Pons (tissue), 1 donor: ENCODE measurements around the gene ZC2HC1B.

Experiments
- DNase-seq: peaks from one replicate; pipeline ENCODE4 v3.0.0-alpha.2; 2016; ENCODE audit warnings: low spot score

Gene ZC2HC1B

GRCh38 chr6:143961886-143962878 is 97.9 kb downstream of the ZC2HC1B start:
- no peak for DNase-seq

GRCh38 chr6:143963158-143963919 is 99.1 kb downstream of the ZC2HC1B start:
- DNase-seq, result no peak

DNA sequence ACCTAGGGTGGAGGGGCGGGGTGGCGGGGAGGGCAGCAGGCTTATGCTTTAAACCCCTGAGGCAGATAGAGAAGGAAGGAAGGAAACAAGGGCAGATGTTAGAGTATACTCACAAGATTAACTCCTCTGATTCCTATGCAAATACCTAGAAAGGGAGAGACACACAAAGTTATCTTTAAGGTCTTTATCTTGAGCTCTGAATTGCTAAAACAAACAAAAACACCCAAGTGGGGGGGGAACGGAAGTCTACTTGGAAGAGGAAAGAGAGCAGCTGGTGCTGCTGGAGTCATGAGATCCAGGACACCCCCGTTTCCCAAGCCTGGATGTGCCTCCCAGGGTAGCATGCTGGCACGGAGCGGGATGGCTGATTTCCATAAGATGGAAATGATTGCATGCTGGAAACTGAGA is 100.4 kb downstream of the ZC2HC1B start:
- DNase-seq, result no peak

GRCh38 chr6:143965503-143966171 is 101.4 kb downstream of the ZC2HC1B start:
- DNase-seq, result no peak

DNA sequence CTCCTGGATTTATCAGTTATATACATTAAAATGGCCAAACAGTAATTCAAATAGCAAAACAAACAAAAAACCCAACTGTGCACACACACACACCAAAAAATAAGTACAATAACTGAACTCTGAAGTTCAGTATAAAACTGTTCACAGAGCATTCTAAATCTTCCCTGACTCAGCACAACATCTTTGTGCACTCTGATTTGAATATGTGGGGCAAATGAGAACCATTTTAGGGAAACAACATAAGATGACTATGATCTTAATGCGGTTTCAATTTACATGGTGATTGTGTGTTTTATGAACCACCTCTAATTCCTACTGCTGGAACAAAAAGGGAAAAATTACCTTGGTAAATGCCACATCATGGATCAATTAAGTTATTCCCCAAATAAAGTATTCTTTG is 102.0 kb downstream of the ZC2HC1B start:
- DNase-seq, result no peak

- no peak for DNase-seq
Measured at GRCh38 chr6:143967706-143968376, 103.6 kb downstream of the ZC2HC1B start.

GRCh38 chr6:143969077-143969476 is 104.8 kb downstream of the ZC2HC1B start:
- no peak for DNase-seq

DNA sequence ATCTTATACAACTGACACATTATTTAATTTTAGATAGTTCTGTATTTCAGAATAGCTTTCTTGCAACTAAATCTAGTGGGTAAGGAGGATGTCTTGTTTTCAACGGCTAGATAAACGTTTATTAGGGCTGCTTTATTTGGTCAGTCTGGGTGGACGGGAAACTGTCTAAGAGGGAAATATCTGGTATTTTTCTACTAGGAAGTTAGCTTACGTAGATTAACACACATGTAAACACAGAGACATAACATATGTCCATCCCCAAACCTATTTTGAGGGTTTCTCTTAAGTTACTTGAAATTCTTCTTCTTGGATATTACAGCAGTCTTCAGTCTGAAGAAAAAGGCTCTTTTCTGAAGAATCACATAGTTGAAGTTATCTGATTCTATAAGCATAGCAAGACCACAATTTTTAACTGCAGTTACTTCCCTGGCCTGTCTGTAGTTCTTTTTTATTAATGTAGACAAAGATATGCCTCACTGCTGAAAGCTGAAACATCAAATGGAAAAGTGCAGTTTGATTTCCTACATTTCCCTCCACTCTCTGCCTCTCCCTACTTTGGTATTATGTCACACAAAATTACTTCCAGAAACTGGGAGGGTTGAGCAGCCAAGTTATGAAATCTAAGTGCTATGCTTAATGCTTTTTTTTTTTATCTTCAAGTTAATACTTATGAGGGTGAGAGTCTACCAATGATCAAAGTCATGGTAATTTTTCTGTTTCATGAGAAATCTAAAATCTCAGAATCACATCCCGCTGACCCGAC is 106.4 kb downstream of the ZC2HC1B start:
- DNase-seq, result no peak

DNA sequence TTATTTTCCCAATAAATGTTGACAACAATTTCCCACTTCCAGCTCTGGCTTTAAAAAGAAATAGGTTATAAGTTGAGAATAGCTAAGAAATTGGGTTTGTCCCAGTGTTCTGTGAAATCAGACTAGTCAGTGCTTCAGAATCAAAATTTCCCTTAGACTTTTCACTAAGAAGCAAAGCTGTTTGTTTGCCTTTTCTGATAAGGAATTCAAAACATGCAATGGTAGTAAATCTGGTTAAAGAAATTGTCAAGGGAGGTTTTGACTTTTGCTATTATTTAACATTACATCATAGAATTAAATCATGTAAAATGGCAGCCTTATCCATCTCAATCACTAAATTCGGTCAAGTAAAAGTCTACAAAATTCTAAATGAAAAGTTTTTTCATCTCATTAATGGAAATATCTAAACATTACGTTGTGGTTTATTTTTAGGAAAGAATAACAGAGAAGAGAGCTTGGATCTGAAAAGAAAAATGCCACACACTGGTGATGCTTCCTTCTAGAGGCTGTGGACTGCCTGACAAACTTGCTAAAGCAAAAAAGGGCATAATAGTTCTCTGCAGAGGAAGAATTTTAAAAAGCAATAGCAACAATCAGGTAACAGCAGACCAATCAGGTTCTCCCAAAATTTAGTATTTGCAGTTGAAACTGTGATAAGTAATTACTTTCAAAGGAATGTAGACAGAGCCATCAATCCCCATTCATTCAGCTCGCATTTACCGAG is 107.4 kb downstream of the ZC2HC1B start:
- DNase-seq, result no peak

GRCh38 chr6:143973097-143973966 is 109.1 kb downstream of the ZC2HC1B start:
- no peak for DNase-seq

DNA sequence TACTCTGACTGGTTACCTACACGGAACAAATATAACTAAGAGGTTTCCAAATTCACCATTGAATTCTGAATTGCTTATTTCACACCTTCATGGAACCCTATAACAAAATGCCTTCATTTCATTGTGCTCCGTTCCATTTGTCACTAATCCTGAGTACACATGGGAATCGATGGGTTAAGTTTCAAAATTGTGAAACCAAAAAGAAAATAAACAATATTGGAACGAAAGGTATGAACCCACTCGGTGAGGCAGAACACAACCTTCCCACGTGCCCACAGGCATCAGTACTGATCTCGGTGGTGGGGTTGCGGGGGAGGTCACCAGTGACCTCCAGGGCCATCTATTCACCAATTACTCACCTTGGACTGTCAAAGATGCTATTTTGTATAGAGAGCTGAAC is 109.8 kb downstream of the ZC2HC1B start:
- no peak for DNase-seq

DNA sequence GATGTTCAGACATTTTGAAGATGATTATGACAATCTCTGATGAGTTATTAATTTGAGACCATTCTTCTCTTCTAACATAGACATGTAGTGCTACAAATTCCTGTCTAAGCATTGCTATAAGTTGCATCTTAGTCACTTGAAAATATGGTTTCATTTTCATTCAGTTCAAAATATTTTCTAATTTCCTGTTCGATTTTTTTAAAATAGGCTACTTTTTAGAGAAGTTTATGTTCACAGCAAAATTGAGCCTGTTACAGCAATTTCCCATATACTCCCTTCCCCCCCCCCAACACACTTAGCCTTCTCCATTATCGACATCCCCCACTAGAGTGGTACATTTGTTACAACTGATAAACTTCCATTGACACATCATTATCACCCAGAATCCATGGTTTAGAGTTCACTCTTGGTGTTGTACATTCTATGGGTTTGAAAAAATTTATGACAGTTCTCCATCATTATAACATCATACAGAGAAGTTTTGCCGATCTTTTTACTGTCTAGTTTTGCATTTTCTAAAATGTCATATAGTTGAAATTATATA is 112.6 kb downstream of the ZC2HC1B start:
- no peak for DNase-seq

DNA sequence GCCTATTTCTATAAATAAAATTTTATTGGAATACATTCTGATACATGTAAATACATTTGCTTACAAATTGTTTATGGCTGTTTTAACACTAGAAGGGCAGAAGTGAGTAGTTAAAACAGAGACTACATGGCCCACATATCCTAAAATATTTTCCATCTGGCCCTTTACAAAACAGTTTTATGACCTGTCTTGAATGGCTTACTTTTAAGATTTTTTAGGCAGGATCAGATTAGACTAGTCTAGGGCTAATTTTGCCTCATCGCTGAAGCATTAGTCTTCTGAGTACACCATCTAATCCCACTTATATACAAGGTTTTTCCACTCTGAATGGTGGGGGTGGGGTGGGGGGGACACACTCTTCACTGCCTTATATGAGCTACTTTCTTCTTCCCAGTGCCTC is 116.6 kb downstream of the ZC2HC1B start:
- DNase-seq, result no peak

GRCh38 chr6:143982968-143983367 is 118.7 kb downstream of the ZC2HC1B start:
- no peak for DNase-seq

- DNase-seq, result no peak
Measured at GRCh38 chr6:143984666-143985065, 120.4 kb downstream of the ZC2HC1B start.

DNA sequence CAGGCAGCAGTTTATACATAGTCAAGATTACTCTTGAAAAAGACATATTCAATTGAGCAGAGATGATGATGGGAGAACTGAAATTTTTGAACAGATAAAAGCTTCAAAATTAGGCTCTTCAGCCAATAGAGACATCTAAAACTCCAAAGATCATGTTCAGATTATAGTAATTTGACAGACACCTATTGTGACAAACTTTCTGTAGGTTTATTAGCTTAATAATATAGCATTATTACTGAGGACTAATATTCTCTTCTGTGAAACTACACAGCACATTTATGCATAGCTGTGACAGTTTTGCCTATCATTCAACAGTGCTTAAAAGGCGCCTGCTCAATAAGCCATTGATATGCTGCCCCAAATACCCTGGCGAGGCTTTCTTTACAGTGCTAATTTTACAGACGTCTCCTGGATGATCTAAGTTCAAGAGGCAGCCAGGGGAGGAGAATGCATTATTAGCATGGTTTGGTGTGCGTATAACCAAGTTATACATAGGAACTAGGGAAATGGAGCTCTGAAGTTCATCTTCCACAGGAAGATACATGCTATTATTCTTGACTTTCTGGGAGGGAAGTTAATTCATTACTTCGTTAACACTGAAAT is 122.3 kb downstream of the ZC2HC1B start:
- DNase-seq, result no peak
